ENCODE results near the gene TMEM63A. TPM values are rescaled to one million over a fixed set of nuclear protein-coding genes. Genes with fewer than 3 reads are reported as not detected.

The TMEM63A gene
- total and polyA plus RNA-seq, 10 donors = 15.0 to 143 (median 109) TPM

- 75 to 94% (median 91%) methylated on average over 11 to 12 of the region's 12 CpGs for WGBS, 5 donors
- intact Hi-C loops (cut with DNase I; ENCODE audit: low total_unique reads) = no loop called here
- DNase-seq = peak; percentile 46
- H3K36me3 ChIP-seq = peaks cover 0 to 88% (median 63%) of the 10 kb centered on the region in 6 donors
- no peaks in the 10 kb centered on the region for H3K9me3 ChIP-seq
- H3K4me3 ChIP-seq = no peak overlapping the region
- peak overlapping the region in 2 of 8 donors; percentile 4 to 21 for H3K27ac ChIP-seq
- no peaks in the 10 kb centered on the region for H3K27me3 ChIP-seq (replicated peaks in 1 of 7)
- H3K4me1 ChIP-seq = peaks cover 17 to 72% (median 31%) of the 10 kb centered on the region in 6 donors
- no peak for TF ChIP-seq POLR2AphosphoS5 (IDR thresholded peaks at IDR 0.05)
- no peak for TF ChIP-seq CTCF (IDR thresholded peaks at IDR 0.05 in 8 of 11, conservative IDR thresholded peaks at IDR 0.05 in 3 of 11)
- TF ChIP-seq POLR2A (IDR thresholded peaks at IDR 0.05) = no peak
These were observed 7.0 kb downstream of the TMEM63A start for GRCh38 chr1:225875044-225875815.

- intact Hi-C loops (cut with DNase I; ENCODE audit: low total_unique reads) = no loop called here
- no peaks in the 10 kb centered on the region for H3K27me3 ChIP-seq (replicated peaks in 1 of 7)
- peaks cover 9 to 64% (median 23%) of the 10 kb centered on the region in 6 donors for H3K4me1 ChIP-seq
- peak in 1 of 3 donors; percentile 8 for TF ChIP-seq POLR2AphosphoS5 (IDR thresholded peaks at IDR 0.05)
- TF ChIP-seq CTCF (IDR thresholded peaks at IDR 0.05 in 8 of 11, conservative IDR thresholded peaks at IDR 0.05 in 3 of 11) = no peak
- TF ChIP-seq POLR2A (IDR thresholded peaks at IDR 0.05) = no peak
- 85 to 95% (median 92%) methylated on average over 11 of the region's 11 CpGs for WGBS, 5 donors
- no peaks in the 10 kb centered on the region for H3K9me3 ChIP-seq
- peaks cover 0 to 96% (median 71%) of the 10 kb centered on the region in 6 donors for H3K36me3 ChIP-seq
- no peak overlapping the region for H3K27ac ChIP-seq
- peak; percentile 63 for DNase-seq
- H3K4me3 ChIP-seq = no peak overlapping the region
These were observed 7.7 kb downstream of the TMEM63A start for GRCh38 chr1:225874431-225874830.

DNA sequence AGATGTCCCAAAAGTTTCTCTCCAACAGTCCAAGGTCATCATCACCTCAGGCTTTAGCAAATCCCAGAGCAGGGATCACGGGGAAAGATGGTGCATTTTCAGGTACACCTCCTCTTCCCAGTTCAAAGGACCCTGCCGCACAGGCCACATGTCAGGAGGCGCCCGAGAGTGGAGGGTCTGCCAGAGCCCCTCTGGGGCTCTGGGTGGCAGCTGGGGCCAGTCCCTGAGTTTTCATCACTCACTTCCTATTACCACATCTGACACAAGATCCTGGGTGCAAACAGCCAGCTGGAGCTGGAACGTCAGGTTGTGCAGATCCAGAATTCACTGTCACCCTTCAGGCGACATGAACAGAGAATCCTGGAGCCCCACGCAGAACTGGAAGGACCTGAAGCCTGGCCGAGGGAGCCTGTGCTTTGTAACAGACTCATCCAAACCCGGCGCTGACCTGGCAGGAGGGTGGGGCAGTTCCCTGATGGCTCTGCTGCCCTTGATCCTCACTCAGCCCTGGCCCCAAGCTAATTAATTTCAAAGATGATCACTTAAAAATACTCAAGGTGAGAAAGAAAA lies 8.8 kb downstream of the TMEM63A start:
- TF ChIP-seq POLR2AphosphoS5 (IDR thresholded peaks at IDR 0.05) (no peak), POLR2A (IDR thresholded peaks at IDR 0.05) (no peak), CTCF (IDR thresholded peaks at IDR 0.05 in 8 of 11, conservative IDR thresholded peaks at IDR 0.05 in 3 of 11) (no peak)
- WGBS, 5 donors = 65 to 93% (median 79%) methylated on average over 9 to 10 of the region's 10 CpGs
- intact Hi-C loops (cut with DNase I; ENCODE audit: low total_unique reads) = no loop called here
- peak; percentile 55 for DNase-seq
- Histone ChIP-seq H3K27ac (no peak overlapping the region), H3K9me3 (no peaks in the 10 kb centered on the region), H3K4me3 (no peak overlapping the region), H3K36me3 (peaks cover 0 to 100% (median 81%) of the 10 kb centered on the region in 6 donors), H3K27me3 (replicated peaks in 1 of 7) (no peaks in the 10 kb centered on the region), H3K4me1 (peaks cover 3 to 53% (median 13%) of the 10 kb centered on the region in 6 donors)

DNA sequence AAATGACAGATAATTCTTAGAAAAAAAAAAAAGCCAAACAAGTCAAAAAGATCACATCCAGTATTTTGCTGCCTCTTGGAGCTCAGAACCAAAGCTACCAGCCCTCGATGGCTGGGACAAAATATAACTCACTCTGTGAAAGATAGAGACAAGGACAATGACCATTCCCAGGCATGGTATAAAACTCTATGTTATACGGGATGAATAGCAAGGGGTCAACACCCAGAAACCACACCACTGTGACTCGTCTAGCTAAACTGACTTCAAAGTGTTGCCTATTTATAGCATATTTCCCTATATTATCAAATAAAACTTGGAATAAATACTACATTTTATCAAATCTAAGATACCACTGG lies 10.1 kb downstream of the TMEM63A start:
- intact Hi-C loops (cut with DNase I; ENCODE audit: low total_unique reads) = no loop called here
- no peaks in the 10 kb centered on the region for H3K27me3 ChIP-seq (replicated peaks in 1 of 7)
- TF ChIP-seq POLR2A (IDR thresholded peaks at IDR 0.05) (no peak), POLR2AphosphoS5 (IDR thresholded peaks at IDR 0.05) (no peak), CTCF (IDR thresholded peaks at IDR 0.05 in 8 of 11, conservative IDR thresholded peaks at IDR 0.05 in 3 of 11) (no peak)
- DNase-seq = no peak
- no peaks in the 10 kb centered on the region for H3K9me3 ChIP-seq
- WGBS, 5 donors = 70 to 82% (median 77%) methylated on average over 3 of the region's 3 CpGs
- H3K4me3 ChIP-seq = no peak overlapping the region
- no peak overlapping the region for H3K27ac ChIP-seq
- peaks cover 0 to 46% (median 4%) of the 10 kb centered on the region in 6 donors for H3K4me1 ChIP-seq
- peaks cover 0 to 100% (median 84%) of the 10 kb centered on the region in 6 donors for H3K36me3 ChIP-seq

Data from spleen (tissue), 11 donors.